Ishikawa (cell line): ENCODE data around the gene FRAS1.

Experiments used
- CEBPB ChIP-seq: IDR thresholded peaks from 2 replicates; pipeline ENCODE4 v1.6.1; 2012
- CREB1 ChIP-seq: IDR thresholded peaks from 2 replicates; pipeline ENCODE4 v1.6.1; 2012; ENCODE audit warnings: low read depth
- EGR1 ChIP-seq: IDR thresholded peaks from 2 replicates; pipeline ENCODE4 v1.6.1; 2012
- EP300 ChIP-seq: IDR thresholded peaks from 2 replicates; pipeline ENCODE4 v1.6.1; 2012; ENCODE audit warnings: borderline replicate concordance
- FOXM1 ChIP-seq: IDR thresholded peaks from 2 replicates; pipeline ENCODE4 v1.6.1; 2012; ENCODE audit warnings: low read depth, borderline replicate concordance
- NFIC ChIP-seq: IDR thresholded peaks from 2 replicates; pipeline ENCODE4 v1.6.1; 2012
- RAD21 ChIP-seq: IDR thresholded peaks from 2 replicates; pipeline ENCODE4 v1.6.1; 2012; ENCODE audit warnings: low read depth
- TAF1 ChIP-seq: IDR thresholded peaks from 2 replicates; pipeline ENCODE4 v1.6.1; 2012; ENCODE audit warnings: low read depth, mild to moderate bottlenecking
- TCF12 ChIP-seq: IDR thresholded peaks from 2 replicates; pipeline ENCODE4 v1.6.1; 2012; ENCODE audit warnings: low read depth
- TEAD4 ChIP-seq: IDR thresholded peaks from 2 replicates; pipeline ENCODE4 v1.6.1; 2012
- YY1 ChIP-seq: IDR thresholded peaks from 2 replicates; pipeline ENCODE4 v1.6.1; 2012; ENCODE audit warnings: low read depth
- ZBTB7A ChIP-seq: IDR thresholded peaks from 2 replicates; pipeline ENCODE4 v1.6.1; 2012; ENCODE audit warnings: low read depth
- TF ChIP-seq, protein P1 (sequence below): IDR thresholded peaks from 2 replicates; pipeline ENCODE4 v1.6.1; 2012
- TF ChIP-seq, protein P2 (sequence below): IDR thresholded peaks from 2 replicates; pipeline ENCODE4 v1.6.1; 2012
- TF ChIP-seq, protein P3 (sequence below): IDR thresholded peaks from 2 replicates; pipeline ENCODE4 v1.6.1; 2012; ENCODE audit warnings: low read depth, mild to moderate bottlenecking

Gene FRAS1

DNA sequence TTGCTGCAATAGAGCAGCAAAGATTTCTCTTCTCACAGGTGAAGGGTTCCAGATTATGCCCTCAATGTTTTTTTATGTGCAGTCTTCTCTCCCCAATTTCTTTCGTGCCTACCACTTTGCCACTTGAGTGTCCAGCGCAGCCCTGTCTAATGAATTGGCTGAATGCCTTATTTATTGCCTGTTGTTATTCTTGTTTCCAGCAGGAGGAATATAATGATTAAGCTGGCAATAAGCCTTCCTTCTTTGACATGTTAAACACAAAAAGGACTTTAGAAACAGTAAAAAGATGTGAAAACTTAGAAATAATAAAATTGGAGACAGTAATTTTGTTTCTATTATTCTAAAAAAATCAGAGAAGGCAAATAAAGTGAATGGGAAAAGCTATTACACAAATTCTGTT is 34.6 kb upstream of the FRAS1 start:
- TF ChIP-seq CEBPB (no peak), CREB1 (no peak), EP300 (no peak), TAF1 (no peak), TCF12 (no peak), NFIC (no peak), ZBTB7A (no peak), EGR1 (no peak), TEAD4 (no peak), FOXM1 (no peak), RAD21 (no peak), YY1 (no peak)
- TF ChIP-seq, protein P1, sequence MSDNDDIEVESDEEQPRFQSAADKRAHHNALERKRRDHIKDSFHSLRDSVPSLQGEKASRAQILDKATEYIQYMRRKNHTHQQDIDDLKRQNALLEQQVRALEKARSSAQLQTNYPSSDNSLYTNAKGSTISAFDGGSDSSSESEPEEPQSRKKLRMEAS, result no peak
- TF ChIP-seq, protein P2, sequence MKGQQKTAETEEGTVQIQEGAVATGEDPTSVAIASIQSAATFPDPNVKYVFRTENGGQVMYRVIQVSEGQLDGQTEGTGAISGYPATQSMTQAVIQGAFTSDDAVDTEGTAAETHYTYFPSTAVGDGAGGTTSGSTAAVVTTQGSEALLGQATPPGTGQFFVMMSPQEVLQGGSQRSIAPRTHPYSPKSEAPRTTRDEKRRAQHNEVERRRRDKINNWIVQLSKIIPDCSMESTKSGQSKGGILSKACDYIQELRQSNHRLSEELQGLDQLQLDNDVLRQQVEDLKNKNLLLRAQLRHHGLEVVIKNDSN, result no peak
- TF ChIP-seq, protein P3, sequence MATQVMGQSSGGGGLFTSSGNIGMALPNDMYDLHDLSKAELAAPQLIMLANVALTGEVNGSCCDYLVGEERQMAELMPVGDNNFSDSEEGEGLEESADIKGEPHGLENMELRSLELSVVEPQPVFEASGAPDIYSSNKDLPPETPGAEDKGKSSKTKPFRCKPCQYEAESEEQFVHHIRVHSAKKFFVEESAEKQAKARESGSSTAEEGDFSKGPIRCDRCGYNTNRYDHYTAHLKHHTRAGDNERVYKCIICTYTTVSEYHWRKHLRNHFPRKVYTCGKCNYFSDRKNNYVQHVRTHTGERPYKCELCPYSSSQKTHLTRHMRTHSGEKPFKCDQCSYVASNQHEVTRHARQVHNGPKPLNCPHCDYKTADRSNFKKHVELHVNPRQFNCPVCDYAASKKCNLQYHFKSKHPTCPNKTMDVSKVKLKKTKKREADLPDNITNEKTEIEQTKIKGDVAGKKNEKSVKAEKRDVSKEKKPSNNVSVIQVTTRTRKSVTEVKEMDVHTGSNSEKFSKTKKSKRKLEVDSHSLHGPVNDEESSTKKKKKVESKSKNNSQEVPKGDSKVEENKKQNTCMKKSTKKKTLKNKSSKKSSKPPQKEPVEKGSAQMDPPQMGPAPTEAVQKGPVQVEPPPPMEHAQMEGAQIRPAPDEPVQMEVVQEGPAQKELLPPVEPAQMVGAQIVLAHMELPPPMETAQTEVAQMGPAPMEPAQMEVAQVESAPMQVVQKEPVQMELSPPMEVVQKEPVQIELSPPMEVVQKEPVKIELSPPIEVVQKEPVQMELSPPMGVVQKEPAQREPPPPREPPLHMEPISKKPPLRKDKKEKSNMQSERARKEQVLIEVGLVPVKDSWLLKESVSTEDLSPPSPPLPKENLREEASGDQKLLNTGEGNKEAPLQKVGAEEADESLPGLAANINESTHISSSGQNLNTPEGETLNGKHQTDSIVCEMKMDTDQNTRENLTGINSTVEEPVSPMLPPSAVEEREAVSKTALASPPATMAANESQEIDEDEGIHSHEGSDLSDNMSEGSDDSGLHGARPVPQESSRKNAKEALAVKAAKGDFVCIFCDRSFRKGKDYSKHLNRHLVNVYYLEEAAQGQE, result no peak

DNA sequence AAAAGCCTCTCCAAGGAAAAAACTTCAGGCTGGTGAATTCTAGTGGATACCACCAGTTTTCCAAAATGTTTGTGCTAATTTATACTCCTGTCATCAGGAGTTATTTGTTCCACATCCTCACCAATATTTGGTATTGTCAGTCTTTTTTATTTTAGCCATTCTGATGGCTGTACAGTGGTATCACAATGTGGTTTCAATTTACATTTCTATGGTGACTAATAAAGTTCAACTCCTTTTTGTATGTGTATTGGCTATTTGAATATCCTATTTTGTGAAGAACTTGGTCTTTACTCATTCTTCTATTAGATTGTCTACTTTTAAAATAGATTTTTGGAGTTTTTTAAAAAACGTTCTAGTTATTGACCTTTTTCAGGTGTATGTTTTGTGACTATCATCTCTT is 33.0 kb upstream of the FRAS1 start:
- TF ChIP-seq, protein P3, result no peak
- TF ChIP-seq, protein P1, result no peak
- TF ChIP-seq EP300, result no peak
- no peak for TF ChIP-seq RAD21
- no peak for TF ChIP-seq TEAD4
- no peak for TF ChIP-seq FOXM1
- no peak for TF ChIP-seq NFIC
- TF ChIP-seq ZBTB7A, result no peak
- TF ChIP-seq, protein P2, result no peak
- no peak for TF ChIP-seq TAF1
- TF ChIP-seq CEBPB, result no peak
- no peak for TF ChIP-seq EGR1
- TF ChIP-seq CREB1, result no peak
- no peak for TF ChIP-seq TCF12
- no peak for TF ChIP-seq YY1

DNA sequence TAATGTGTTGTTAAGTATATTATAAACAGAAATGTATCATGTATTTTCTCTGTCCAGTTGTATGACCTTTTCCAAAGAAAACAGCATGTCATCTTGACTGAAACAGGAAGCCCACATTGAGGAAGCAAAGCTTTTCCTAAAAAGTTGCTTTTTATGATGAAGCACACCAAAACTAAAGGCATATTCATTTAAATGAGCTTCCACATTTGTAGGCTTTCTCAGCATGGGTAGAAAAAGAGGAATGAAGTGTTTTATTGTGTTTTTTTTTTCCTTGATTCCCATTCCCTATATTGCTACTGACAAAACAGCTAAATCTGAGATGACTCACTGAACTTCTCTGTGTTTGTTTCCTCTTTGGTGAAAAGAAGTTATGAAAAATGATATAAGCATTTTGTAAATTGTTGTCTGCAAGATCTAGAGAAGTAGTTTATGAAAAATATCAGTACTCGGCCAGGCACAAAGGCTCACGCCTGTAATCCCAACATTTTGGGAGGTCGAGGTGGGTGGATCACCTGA is 32.5 kb upstream of the FRAS1 start:
- TF ChIP-seq TEAD4 (no peak), RAD21 (no peak), CEBPB (no peak), TCF12 (no peak), TAF1 (no peak), NFIC (no peak), YY1 (no peak), EP300 (no peak), FOXM1 (no peak), CREB1 (no peak), EGR1 (no peak)
- TF ChIP-seq, protein P3, result no peak
- TF ChIP-seq, protein P2, result no peak
- TF ChIP-seq, protein P1, result no peak
